ENCODE results near the gene CACNG5.
"Not testable (repeated sequence)": the region's sequence is repeated elsewhere in the genome, so short reads cannot be mapped to it uniquely, and the experiment has no call there.

CACNG5 gene

DNA sequence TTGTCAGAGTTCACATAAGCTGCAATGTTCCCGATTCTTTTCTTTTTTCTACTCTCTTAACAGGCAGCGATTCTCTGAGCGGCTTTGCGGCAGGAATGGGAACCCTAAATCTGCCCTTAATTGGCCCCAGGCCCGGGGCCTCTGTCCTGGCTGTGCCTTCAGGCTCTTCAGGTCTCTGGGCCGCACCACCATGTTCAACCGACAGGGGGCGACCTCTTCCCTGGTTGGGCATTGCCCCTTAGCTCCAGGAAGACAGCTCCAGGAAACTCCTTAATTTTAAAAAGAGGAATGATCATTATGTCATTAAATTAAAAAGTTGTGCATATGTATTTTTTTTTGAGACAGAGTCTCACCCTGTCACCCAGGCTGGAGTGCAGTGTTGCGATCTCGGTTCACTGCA lies 20.3 kb downstream of the CACNG5 start:
- DNase-seq, result no peak

DNA sequence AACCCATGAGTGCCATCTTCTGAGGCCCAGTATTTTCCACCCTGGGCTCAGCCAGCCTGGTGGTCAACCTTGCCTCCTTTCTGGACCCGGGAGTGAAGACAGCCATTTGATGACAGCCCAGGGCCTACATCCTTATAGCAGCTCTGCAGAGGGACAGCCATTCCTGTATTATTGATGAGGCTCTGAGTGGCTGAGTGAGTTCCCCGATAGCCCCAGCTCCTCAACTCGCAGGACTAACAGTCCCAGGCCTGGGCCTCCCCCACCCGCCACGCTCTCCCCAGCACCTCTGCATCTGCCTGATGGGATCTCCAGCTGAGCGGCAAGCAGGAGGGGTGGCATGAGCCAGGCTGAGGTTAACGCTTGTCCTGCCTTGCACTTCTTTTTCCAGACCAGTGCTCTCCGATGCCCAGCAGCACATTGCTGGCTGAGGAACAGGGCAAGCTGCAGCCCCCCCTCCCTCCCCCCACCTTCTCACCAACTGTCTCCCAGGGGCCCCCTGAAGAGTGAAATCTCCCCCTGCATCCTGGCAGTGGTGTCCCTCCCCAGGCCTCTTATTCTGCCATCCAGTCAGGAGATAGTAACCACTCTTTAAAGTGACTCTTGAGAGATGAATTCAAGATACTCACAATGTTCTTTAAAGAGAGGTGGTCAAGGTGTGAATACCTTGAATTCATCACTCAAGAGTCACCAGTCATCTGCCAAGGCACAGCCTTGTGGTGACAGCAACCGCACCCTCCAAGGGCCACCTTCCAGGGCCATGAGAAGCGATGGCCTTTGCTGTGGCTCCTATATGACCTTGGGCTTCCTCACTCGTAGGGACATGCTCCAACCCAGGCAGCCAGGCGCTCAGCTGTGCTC lies 23.5 kb downstream of the CACNG5 start:
- no peak for DNase-seq

DNA sequence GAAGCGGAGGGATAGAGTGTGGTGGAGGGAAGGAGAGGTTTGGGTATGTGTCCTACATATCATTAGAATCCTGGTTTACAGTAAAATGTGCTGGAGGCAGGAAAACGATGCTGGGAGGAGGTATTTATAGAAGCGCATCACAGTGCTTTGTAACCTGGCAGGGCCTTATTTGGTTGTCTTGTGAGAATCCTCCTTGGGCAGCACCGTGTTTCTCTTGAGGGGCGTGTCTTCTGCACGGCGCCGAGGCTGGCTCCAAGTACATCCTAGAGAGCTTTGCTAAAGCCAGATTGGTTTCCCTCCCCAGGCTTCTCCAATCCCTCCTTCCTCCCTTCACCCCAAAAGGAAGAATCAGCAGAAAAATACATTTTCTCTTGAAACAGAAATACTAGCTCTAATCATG lies 24.4 kb downstream of the CACNG5 start:
- no peak for DNase-seq

DNA sequence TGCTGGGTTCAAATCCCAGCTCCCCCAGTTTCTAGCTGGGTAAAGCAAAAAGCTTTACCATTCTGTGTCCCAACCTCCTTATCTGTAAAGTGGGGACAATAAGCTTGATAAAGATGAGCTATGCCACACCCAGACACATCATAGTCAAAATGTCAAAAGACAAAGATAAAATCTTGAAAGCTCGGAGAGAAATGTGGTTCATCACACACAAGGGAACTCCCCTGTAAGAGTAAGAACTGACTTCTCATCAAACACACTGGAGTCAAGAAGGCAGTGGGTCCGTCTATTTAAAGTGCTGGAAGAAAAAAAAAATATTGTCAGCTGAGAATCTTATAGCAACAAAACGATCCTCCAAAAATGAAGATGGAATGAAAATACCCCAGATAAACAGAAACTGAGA lies 25.3 kb downstream of the CACNG5 start:
- no peak for DNase-seq

DNA sequence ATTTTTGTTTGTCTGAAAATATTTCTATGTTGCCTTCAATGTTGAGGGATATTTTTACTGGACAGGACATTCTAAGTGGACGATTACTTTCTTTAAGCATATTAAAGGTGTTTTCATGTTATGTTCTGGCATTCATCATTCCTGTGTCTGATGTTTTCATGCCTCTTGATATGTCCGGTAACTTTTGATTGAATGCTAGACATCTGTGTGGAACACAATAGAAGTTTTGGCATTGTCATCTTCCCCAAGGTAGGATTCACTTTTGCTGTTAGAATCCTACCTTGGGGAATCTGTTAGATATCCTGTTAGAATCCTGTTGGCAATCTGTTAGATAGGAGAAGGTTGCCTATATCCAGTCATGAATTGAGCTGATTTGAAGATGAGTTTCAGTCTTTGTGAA lies 28.9 kb downstream of the CACNG5 start:
- DNase-seq, result no peak

DNA sequence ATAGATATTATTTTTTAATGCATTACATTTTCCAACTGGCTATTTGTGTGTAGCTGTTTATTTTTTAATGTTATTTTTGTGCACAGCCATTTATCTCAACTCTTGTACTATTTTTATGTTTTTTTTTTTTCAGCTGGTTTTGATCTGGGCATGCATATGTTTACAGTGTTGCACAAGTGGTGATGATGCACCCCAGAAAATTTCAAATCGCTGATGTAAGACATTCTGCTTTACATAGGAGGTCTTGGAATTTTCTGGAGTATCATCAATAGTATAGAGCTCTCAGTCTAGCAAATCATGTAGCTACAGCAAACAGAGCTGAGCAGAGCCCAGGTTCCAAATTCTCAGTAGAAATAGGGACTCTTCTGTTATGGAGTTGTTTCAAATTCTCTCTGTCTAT lies 30.2 kb downstream of the CACNG5 start:
- DNase-seq, result no peak

DNA sequence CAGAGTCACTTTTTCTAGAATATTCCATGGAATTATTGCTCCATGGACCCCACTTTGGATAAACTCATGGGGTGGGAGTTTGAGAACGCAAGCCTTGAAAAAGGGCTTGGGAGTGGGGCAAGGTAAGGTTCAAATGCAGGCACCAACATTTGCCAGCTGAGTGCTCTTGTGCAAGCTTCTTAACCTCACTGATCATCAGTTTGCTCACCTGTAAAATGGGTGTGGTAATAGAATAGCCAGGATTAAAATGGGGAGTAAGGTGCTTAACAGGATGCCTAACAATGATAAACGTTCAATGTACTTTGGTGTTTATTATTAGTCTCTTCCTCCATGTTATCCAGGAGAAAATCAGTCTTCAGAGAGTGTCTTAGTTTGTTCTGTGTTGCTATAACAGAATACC lies 39.0 kb downstream of the CACNG5 start:
- no peak for DNase-seq

DNA sequence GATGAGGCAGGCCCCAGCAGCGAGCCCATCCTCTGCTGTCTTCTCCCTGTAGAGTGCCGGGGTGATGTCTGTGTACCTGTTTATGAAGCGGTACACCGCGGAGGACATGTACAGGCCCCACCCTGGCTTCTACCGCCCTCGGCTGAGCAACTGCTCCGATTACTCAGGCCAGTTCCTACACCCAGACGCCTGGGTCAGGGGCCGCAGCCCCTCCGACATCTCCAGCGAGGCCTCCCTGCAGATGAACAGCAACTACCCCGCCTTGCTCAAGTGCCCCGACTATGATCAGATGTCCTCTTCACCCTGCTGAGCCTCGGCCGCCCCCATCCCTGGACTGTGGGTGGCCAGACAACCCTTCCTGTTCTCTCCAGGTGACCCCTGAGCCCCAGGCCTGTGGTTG lies 50.0 kb downstream of the CACNG5 start:
- no peak for DNase-seq

DNA sequence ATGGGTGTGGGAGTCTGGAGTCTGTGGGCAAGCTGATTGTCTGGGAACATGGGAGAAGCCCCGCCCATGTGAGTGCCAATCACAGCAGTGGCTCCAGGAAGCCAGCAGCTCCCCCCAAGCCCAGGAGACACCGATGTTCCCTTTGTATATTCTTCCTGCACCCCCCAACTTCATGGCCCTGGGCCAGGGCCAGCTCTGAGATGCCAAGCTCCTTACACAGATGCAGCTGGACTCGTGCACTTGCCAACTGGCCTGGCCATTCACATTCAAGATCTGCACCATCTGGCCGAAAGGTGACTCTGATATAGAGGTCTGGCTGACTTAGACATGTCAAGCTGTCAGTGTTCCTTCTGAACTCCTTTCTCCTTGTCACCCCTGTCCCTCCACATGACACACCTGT lies 50.5 kb downstream of the CACNG5 start:
- no peak for DNase-seq

DNA sequence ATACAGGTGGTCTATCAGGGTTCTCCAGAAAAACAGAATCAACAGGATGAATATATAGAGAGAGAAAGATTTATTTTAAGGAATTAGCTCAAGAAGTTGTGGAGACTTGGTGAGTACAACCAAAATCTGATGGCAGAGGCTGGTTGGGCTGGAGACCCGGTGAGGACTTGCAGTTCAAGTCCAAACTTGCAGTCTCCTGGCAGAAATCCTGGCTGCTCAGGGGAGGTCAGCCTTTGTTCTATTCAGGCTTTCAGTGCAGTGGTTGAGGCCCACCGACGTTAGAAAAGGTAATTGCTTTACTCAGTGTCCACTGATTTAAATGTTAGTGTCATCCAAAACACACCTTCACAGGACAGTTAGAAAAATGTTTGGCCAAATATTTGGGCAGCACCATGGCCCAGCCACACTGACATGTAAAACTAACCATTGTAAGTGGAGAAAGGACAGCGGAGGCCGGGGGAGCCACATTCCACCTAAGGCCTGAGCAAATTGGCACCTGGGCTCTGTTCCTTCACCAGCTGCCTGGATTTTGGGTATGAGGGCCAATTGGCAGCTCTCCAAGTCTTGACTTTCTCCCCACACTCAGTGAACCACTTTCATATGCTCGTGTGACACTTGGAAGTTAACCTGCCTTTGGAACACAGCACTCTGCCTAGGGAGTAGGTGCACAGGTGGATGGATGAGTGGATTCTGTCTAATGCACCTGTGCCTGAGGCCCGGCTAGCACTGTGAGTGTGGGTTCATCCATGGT lies 54.7 kb downstream of the CACNG5 start:
- DNase-seq, result no peak

DNA sequence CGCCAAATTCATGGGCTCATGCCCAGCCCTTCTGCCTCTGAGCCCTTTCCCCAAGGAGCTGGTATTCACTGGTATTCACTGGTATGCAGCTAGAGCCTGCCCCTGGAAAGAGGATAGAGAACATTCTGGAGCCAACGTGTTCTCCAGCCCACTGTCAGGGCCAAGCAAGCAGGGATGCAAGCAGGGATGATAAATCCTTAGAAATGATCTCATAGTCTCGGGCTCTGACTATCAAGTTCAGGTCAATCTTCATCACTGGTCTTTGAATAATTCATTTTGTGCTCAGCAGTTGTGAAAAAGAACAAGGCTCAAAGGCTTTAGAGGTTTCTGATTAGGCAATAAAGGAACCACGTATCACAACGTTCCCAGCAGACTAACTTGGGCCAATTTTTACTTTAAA lies 57.3 kb downstream of the CACNG5 start:
- DNase-seq, result no peak

DNA sequence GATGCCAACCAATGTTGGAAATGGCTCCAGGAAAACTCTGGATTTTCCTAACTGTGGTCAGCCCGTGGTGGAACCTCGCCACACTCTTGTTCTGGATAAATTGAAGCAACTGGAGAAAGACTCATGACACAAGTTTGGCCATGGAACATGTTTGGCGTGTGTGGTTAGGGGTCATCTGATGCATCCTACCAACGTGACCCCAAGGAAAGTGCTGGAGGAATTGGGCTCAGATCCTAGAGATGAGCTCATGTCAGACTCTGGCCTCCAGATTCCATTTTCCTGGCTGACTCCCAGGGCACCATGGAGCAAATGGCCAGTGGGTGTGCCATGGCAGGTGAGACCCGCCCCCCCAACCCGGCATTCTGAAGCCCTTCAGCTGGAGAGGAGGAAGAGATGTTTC lies 58.5 kb downstream of the CACNG5 start:
- DNase-seq, result no peak

DNA sequence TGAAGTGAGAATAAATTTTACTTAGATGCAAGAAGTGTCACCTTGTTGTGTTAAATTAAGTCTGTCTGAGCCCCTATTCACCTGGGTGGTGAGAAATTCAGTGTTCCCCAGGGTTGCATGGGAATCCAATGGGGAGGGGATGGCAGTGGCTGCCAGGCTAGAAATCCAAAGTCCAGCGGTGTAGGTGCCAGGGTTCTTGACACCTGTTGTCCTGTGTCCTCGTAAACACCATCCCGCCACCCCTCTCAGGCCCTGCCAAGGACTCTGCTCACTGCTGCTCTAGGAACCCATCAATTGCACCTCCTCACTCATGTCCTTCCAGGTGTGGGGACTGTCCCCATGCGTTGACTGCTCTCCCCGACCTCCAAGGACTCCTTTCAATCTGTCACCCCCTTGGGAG lies 58.9 kb downstream of the CACNG5 start:
- DNase-seq, result no peak

DNA sequence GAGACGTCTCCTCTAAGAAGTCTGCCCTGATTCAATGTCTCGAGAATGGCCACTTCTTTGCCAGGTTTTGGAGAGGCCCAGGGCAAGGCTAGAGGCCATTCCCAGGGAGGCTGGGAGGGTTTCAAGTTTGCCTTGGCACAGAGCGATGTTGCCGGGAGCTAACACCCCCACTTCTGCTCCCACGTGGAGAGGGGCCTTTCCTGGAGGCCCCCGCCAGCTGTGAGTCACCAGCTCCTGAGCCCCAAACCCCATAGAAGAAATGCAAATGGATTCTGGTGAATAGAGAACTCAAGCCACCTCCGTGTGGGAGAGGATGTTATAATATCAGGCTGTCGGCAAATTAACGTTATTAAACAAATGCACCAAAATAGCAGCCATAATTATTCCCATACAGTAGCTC lies 62.2 kb downstream of the CACNG5 start:
- no peak for DNase-seq

DNA sequence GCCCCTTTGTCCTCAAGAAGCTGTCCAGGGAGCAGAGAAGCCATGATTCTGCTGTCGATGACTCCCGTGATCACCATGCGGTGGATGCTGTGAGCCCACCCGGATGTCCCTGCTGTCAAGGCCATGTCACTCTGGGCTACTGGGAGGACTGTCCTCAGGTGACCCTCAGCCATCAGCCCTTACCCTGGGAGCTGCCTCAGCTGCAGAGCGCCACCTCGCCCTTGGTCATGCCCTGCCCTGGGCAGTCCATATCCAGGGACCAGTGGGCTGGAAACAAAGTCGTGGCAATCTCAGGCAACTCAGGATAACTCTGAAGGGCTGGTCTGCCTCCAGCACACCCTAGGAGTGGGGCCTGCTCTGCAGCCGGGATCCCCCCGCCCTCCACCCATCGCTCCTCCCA lies 63.6 kb downstream of the CACNG5 start:
- no peak for DNase-seq

DNA sequence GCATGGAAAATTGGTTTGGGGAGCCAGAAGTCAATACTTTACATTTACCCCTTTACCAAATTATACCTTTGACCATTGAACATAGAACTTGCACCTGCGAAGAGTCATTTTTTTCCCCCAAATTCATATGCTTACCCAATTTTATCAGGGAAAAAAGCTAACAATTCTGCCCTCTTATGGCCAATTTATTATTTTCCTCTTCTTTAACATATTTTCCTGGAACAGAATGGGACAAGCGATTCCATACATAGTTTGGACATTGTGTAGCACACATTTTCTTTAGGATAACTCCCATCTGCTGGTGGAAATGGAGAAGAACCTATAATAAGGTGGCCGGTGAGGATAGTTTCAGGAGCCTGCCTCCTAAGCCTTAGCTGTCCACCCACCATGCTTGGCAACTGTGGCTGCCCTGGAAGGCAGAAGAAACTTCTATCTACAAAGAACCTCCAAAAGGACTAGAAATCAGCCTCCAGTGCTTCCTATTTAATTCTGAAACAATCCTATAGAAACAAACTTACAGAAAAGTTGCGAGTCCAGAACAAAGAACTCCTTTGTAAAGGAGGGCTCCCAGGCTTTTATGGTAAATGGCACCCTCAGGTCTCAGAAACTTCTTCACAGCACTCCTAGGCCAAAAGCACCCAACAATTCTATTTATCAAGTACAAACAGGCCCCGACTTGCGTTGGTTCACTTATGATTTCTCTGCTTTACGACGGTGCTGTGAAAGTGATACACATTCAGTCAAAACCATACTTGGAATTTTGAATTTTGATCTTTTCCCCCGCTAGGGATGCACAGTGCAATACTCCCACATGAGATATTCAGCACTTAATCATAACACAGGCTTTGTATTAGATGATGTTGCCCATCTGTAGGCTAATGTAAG lies 65.5 kb downstream of the CACNG5 start:
- peak; percentile 21 for DNase-seq

DNA sequence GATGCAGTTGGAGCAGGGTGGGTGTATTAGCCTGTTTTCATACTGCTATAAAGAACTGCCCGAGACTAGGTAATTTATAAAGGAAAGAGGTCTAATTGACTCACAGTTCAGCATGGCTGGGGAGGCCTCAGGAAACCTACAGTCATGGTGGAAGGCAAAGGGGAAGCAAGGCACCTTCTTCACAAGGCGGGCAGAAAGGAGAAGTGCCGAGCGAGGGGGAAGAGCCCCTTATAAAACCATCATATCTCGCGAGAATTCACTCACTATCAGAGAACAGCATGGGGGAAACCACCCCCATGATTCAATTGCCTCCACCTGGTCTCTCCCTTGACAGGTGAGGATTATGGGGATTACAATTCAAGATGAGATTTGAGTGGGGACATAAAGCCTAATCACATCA lies 68.4 kb downstream of the CACNG5 start:
- not testable (repeated sequence) for DNase-seq

DNA sequence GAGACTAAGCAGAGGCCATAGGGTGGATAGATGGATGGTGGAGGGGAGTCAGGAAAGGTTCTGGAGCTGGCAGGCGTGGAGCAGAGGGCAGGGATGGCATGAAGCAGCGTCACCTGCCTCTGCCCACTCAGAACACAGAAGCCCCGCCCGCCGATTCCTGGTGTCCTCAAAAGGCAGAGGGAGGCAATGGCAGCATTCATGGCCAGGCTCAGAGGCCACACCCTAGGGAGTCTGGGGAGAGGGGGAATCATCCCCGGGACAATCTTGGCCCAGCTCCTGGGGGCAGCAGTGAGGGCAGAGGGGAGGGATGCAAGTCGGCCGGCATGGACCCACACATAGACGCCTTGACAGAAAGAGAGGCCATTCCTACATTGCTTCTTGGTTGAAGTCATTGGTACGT lies 68.9 kb downstream of the CACNG5 start:
- DNase-seq, result no peak

DNA sequence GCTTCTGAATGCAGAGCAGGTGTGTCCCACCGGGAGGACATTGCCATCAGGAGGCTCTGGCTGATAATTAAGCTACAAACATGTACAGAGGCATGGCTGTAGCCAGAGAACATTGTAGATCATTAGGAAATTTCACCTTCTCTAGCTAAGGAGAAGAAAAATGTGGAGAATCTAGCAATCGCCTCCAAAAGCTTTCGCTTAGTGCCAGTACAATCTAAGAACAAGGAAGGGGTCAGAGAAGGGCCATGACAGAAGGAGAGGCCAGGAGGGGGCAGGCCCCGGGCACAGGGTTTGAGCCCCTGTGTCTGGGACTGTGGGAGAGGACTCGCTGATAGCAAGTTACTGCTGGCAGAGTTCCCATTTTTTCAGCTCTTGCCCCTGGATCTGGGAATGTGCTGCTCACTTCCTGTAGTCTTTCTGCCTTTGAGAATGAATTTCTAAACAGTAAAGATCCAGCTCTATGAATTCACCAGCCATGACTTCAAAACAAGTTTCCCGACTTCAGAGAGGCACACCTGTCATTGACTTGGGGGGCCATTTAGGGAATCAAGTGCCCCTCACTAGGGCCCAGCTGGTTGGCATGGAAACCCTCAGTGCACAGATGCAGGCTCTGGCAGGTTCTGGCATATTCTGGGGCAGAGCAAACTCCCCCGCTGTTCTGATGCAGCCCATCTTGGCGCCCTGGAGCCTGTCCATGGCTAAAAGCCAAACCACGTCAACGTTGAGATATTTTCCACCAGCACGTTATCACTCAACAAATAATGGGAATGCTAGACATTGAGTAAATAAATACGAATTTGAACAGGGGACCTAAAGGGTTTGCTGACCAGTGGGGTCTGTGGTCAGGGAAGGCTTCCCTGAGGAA lies 70.1 kb downstream of the CACNG5 start:
- no peak for DNase-seq

DNA sequence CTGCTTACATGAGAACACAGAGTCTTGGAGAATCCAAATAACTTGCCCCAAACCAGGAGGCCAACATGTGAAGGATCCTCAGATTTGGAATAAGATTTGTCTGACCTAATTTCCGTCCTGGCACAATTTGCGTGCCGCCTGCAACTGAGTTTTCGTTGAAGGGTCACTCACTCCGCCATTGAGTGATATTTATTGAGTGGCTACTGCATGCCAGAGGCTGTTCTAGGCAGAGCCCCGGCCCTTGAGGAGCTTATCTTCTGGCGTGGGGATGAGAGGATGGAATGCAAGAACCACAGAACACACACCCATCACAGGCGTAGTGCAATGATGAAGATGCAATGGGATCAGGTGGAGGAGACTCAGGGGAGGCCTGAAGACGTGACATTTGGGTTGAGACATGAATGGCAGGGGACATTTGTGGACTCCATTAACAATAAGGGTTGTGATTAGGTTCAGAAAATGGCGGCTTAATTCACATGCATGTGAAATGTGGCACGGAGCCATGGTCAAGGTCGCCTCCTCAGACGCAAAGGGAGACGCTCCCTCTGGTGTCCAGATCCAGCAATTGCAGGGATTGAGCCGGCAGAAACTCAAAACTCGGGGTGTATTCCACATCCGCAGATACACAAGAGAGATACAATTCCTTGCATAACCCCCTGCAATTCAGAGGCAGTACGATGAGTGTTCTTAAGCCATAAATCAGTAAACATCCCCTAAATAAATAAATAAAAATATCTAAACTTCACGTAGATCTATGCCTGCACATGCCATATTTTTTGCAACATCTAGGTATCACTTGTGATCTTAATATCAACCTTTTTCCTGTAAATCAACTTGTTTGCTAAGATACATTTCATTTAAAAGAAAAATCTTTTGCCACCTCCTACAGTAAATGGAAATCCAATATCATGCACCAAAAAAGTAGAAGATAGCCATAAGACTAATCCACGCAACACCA lies 71.7 kb downstream of the CACNG5 start:
- peak; percentile 74 for DNase-seq

DNA sequence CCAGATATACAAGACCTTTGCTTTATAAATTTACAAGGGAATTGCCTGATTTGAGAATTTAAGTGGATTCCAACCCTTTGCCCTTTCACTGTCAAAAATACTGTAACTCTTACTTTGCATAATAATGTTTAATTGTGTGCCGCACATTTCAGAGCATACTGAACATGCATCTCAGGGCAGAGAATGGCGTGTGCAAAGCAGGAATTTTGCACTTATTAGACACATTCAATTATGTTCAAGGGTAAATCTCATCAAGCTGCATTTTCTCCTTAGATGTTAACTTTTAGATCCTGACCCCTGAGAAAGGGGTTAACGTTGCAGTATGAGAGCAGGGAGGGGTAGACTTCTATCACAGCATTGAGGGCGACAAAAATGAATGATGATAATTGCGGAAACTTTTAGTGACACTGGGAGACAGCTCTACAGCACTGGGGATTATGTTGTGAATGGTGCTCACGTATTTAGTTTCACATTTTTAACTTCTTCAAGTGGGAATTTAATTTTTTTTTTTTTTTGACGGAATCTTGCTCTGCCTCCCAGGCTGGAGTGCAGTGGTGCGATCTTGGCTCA lies 75.0 kb downstream of the CACNG5 start:
- DNase-seq, result no peak

Measured in midbrain (tissue), 1 donor.